AG04450 (cell line): ENCODE measurements around the gene CDIP1. TPM values are rescaled to one million over a fixed set of nuclear protein-coding genes. Genes with fewer than 3 reads are reported as not detected.

ENCODE experiments used
- CTCF ChIA-PET: fragments of 300-600, 350-600 bp; formaldehyde crosslinking; extraction: SDS; loops from one replicate; lab custom pipeline; 2022; ENCODE audit warnings: antibody characterized with exemption, inconsistent platforms; lab: Charles Lee
- POLR2A ChIA-PET: fragments of 350-600 bp; formaldehyde crosslinking; extraction: SDS; loops from one replicate; lab custom pipeline; 2021; ENCODE audit warnings: antibody characterized with exemption, inconsistent platforms; lab: Yijun Ruan, JAX
- DNase-seq: peaks from one replicate; pipeline ENCODE4 v3.0.0-alpha.2; 2011; ENCODE audit warnings: low read depth, low spot score
- H3K27ac ChIP-seq: one replicate; pipeline ENCODE4 v1.5.1; 2012; ENCODE audit warnings: low read depth, low read length, control low read depth
- H3K27me3 ChIP-seq: one replicate; pipeline ENCODE4 v1.6.0; 2012; ENCODE audit warnings: low read length; ENCODE audit not compliant: control insufficient read depth, insufficient read depth
- H3K4me3 ChIP-seq: 2 replicates; pipeline ENCODE4 v1.5.1; 2011; ENCODE audit warnings: mild to moderate bottlenecking, low read depth, low read length, control low read depth
- H3K9me3 ChIP-seq: 2 replicates; pipeline ENCODE4 v1.5.1; 2012; ENCODE audit warnings: low read length; ENCODE audit not compliant: control insufficient read depth, insufficient read depth
- polyA plus RNA-seq: library from polyadenylated mRNA; depleted of rRNA; stranded (reverse); fragments of >200 nt; gene quantifications from 2 replicates; pipeline ENCODE4 v1.2.3, GENCODE V29; 2011; rRNA removed
- TF ChIP-seq, protein P1 (sequence below): IDR thresholded peaks from 2 replicates; pipeline ENCODE4 v1.5.1; 2011; ENCODE audit warnings: low read depth, low read length, control low read depth, inconsistent platforms

CDIP1 gene
- polyA plus RNA-seq, 1 experiment = 12.2 TPM

- DNase-seq = no peak
- ChIA-PET CTCF (interaction anchor here (1.2 kb wide), 1 partner anchor 87 kb away, joined by 3 read pairs; no protein-coding TSS in a partner anchor), POLR2A (interaction anchor here (0.6 to 1.2 kb wide), 2 partner anchors 11 to 21 kb away, joined by 3 to 7 read pairs; partner anchors contain the start of gene NMRAL1)
- Histone ChIP-seq H3K27me3 (no peaks in the 10 kb centered on the region), H3K9me3 (no peaks in the 10 kb centered on the region; the same call in 1 of the 2 replicates), H3K27ac (peak overlapping the region; percentile 75), H3K4me3 (no peak overlapping the region)
- TF ChIP-seq, protein P1, sequence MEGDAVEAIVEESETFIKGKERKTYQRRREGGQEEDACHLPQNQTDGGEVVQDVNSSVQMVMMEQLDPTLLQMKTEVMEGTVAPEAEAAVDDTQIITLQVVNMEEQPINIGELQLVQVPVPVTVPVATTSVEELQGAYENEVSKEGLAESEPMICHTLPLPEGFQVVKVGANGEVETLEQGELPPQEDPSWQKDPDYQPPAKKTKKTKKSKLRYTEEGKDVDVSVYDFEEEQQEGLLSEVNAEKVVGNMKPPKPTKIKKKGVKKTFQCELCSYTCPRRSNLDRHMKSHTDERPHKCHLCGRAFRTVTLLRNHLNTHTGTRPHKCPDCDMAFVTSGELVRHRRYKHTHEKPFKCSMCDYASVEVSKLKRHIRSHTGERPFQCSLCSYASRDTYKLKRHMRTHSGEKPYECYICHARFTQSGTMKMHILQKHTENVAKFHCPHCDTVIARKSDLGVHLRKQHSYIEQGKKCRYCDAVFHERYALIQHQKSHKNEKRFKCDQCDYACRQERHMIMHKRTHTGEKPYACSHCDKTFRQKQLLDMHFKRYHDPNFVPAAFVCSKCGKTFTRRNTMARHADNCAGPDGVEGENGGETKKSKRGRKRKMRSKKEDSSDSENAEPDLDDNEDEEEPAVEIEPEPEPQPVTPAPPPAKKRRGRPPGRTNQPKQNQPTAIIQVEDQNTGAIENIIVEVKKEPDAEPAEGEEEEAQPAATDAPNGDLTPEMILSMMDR = no peak
These were observed 74.9 kb downstream of the CDIP1 start for GRCh38 chr16:4463522-4464163.

GRCh38 chr16:4461250-4462085 is 77.1 kb downstream of the CDIP1 start:
- TF ChIP-seq, protein P1 = no peak
- ChIA-PET CTCF (interaction anchor here (1.3 kb wide), 1 partner anchor 34 kb away, joined by 3 read pairs; no protein-coding TSS in a partner anchor), POLR2A (no interaction called here)
- Histone ChIP-seq H3K9me3 (no peaks in the 10 kb centered on the region; the same call in 1 of the 2 replicates), H3K4me3 (no peak overlapping the region), H3K27me3 (no peaks in the 10 kb centered on the region), H3K27ac (no peak overlapping the region)
- no peak for DNase-seq

DNA sequence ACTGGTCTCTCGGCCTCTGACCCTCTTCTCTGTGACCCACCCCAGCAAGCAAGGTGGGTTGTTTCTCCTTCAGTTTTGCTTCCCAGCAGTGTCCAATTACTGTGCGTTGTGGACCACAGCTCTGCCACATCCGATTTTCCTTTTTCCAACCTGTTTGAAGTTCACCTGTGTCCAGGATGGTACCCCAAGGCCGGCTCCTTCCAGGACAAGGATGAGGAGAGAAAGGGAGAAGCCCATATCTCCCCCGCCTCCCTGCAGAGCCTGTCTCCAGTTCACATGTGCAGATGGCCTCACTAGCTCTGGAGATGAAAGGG is 77.7 kb downstream of the CDIP1 start:
- H3K27me3 ChIP-seq = no peaks in the 10 kb centered on the region
- POLR2A ChIA-PET = no interaction called here

More for the DNA sequence above, 77.7 kb downstream of the CDIP1 start:
- Histone ChIP-seq H3K4me3 (no peak overlapping the region), H3K27ac (no peak overlapping the region), H3K9me3 (no peaks in the 10 kb centered on the region; the same call in 1 of the 2 replicates)
- DNase-seq = no peak
- TF ChIP-seq, protein P1 = no peak
- CTCF ChIA-PET = no interaction called here

Other genes with a start within 250 kb of the CDIP1 start
- gene GLIS2, start 222.7 kb downstream of the CDIP1 start, polyA plus RNA-seq = 2.2 and 2.9 TPM in 2 replicates
- gene PAM16, start 187.5 kb downstream of the CDIP1 start, polyA plus RNA-seq = 18.4 and 23.8 TPM in 2 replicates
- 19.1 and 27.8 TPM in 2 replicates for gene VASN, start 166.9 kb downstream of the CDIP1 start, polyA plus RNA-seq
- gene CORO7, start 122.2 kb downstream of the CDIP1 start, polyA plus RNA-seq = 7.0 TPM in 2 replicates
- gene DNAJA3, start 112.9 kb downstream of the CDIP1 start, polyA plus RNA-seq = 32.1 and 32.8 TPM in 2 replicates
- 26.3 and 38.5 TPM in 2 replicates for gene NMRAL1, start 64.1 kb downstream of the CDIP1 start, polyA plus RNA-seq
- gene HMOX2, start 62.4 kb downstream of the CDIP1 start, polyA plus RNA-seq = 49.2 and 62.1 TPM in 2 replicates
- gene C16orf96, start 17.6 kb upstream of the CDIP1 start, polyA plus RNA-seq = not detected in 2 replicates
- gene UBALD1, start 76.1 kb upstream of the CDIP1 start, polyA plus RNA-seq = 4.1 and 6.1 TPM in 2 replicates
- 3.4 and 8.6 TPM in 2 replicates for gene MGRN1, start 86.1 kb upstream of the CDIP1 start, polyA plus RNA-seq
- 25.2 and 29.3 TPM in 2 replicates for gene NUDT16L1, start 154.8 kb upstream of the CDIP1 start, polyA plus RNA-seq
- 14.0 and 15.0 TPM in 2 replicates for gene ANKS3, start 195.5 kb upstream of the CDIP1 start, polyA plus RNA-seq
- gene DNAAF8, start 195.8 kb upstream of the CDIP1 start, polyA plus RNA-seq = 0.89 and 1.6 TPM in 2 replicates
- 3.1 and 4.2 TPM in 2 replicates for gene ZNF500, start 228.4 kb upstream of the CDIP1 start, polyA plus RNA-seq
- not detected in 2 replicates for gene SEPTIN12, start 249.6 kb upstream of the CDIP1 start, polyA plus RNA-seq